Caco-2 (cell line): Measurements from ENCODE around the gene COLEC12. TPM values are rescaled to one million over a fixed set of nuclear protein-coding genes. Genes with fewer than 3 reads are reported as not detected.

ENCODE experiments used
- BruUV-seq: library from RNA; stranded (reverse); fragments of 400-500 nt; replicated peaks from 2 replicates; lab custom pipeline; 2021; lab: Mats Ljungman, UMichigan
- CTCF ChIA-PET: fragments of 300-600 bp; sonication (Branson Sonifier 250); formaldehyde crosslinking; loops from one replicate; lab custom pipeline; 2022; ENCODE audit warnings: antibody characterized with exemption; lab: Charles Lee
- POLR2A ChIA-PET: fragments of 300-600 bp; sonication (Branson Sonifier 250); formaldehyde crosslinking; loops from one replicate; lab custom pipeline; 2022; ENCODE audit warnings: antibody characterized with exemption; lab: Charles Lee
- DNase-seq, 2 experiments: peaks; one replicate each; pipeline versions ENCODE4 v3.0.0 to v3.0.0-alpha.2; 2020 to 2022
- H3K27me3 ChIP-seq: replicated peaks from 2 replicates; pipeline ENCODE4 v1.6.0; 2011; ENCODE audit warnings: low read length; ENCODE audit not compliant: control insufficient read depth, insufficient read depth
- H3K36me3 ChIP-seq: 2 replicates; pipeline ENCODE4 v1.5.1; 2011; ENCODE audit warnings: low read length; ENCODE audit not compliant: control insufficient read depth, insufficient read depth
- H3K4me1 ChIP-seq: fragments of 250-450 bp; sonication (Bioruptor Pico); 2 replicates; pipeline ENCODE4 v1.5.1; 2020; ENCODE audit warnings: mild to moderate bottlenecking
- H3K4me3 ChIP-seq: 2 replicates; pipeline ENCODE4 v1.5.1; 2011; ENCODE audit warnings: low read depth, mild to moderate bottlenecking, control low read depth, low read length
- H3K9me3 ChIP-seq: fragments of 250-450 bp; sonication (Bioruptor Pico); 2 replicates; pipeline ENCODE4 v1.5.1; 2020; ENCODE audit warnings: mild to moderate bottlenecking, moderate library complexity
- H3K27ac Mint-ChIP-seq: one replicate; pipeline ENCODE4 v1.8.0; 2022; ENCODE audit warnings: mixed read lengths; ENCODE audit not compliant: unreplicated experiment
- H3K27me3 Mint-ChIP-seq: one replicate; pipeline ENCODE4 v1.8.0; 2022; ENCODE audit warnings: mixed read lengths; ENCODE audit not compliant: insufficient read depth, unreplicated experiment
- H3K36me3 Mint-ChIP-seq: one replicate; pipeline ENCODE4 v1.8.0; 2022; ENCODE audit warnings: mild to moderate bottlenecking, mixed read lengths; ENCODE audit not compliant: insufficient read depth, unreplicated experiment
- H3K4me1 Mint-ChIP-seq: one replicate; pipeline ENCODE4 v1.8.0; 2022; ENCODE audit warnings: low read depth, mixed read lengths; ENCODE audit not compliant: unreplicated experiment
- H3K4me3 Mint-ChIP-seq: one replicate; pipeline ENCODE4 v1.8.0; 2022; ENCODE audit warnings: mild to moderate bottlenecking, moderate library complexity, mixed read lengths; ENCODE audit not compliant: unreplicated experiment
- H3K9me3 Mint-ChIP-seq: one replicate; pipeline ENCODE4 v1.8.0; 2022; ENCODE audit warnings: mixed read lengths; ENCODE audit not compliant: unreplicated experiment
- intact Hi-C: fragments of 100-400 bp; cut with micrococcal nuclease; formaldehyde crosslinking; loops from one replicate; pipeline ENCODE4 v1.10.0; 2022; ENCODE audit not compliant: unreplicated experiment
- total RNA-seq: library from RNA; stranded (reverse); gene quantifications from 2 replicates; pipeline ENCODE4 v1.2.3, GENCODE V29; 2022
- TF ChIP-seq, protein P1 (sequence below), 2 experiments: fragments of 200-600 bp in 1 of 2; IDR thresholded peaks; 1 replicate in 1 of 2; 2 replicates in 1 of 2; pipeline versions ENCODE4 v1.5.1 to v1.8.0; 2011 to 2022; ENCODE audit warnings: antibody characterized with exemption in 1 of 2, control low read depth in 1 of 2, inconsistent platforms in 1 of 2, low read depth in 1 of 2, low read length in 1 of 2, mild to moderate bottlenecking in 1 of 2, moderate library complexity in 1 of 2; ENCODE audit not compliant: insufficient read depth in 1 of 2, severe bottlenecking in 1 of 2, unreplicated experiment in 1 of 2

COLEC12 gene
- total RNA-seq, 1 experiment from 2014 or later, result 0.09 TPM

GRCh38 chr18:425106-425745 is 75.3 kb downstream of the COLEC12 start:
- no peaks in the 10 kb centered on the region for H3K9me3 Mint-ChIP-seq
- H3K27me3 Mint-ChIP-seq, result no peaks in the 10 kb centered on the region
- no peak for DNase-seq
- no peaks in the 10 kb centered on the region for H3K36me3 Mint-ChIP-seq
- BruUV-seq, result no TSS peak
- Histone ChIP-seq H3K36me3 (no peaks in the 10 kb centered on the region), H3K4me1 (peaks cover 10% of the 10 kb centered on the region), H3K9me3 (no peaks in the 10 kb centered on the region), H3K27me3 (no peaks in the 10 kb centered on the region), H3K4me3 (no peak overlapping the region)
- ChIA-PET CTCF (interaction anchor here (1.6 kb wide), 1 partner anchor 103 kb away, joined by 3 read pairs; no protein-coding TSS in a partner anchor), POLR2A (no interaction called here)
- no peak overlapping the region for H3K27ac Mint-ChIP-seq
- peaks cover 6% of the 10 kb centered on the region for H3K4me1 Mint-ChIP-seq
- TF ChIP-seq, protein P1, sequence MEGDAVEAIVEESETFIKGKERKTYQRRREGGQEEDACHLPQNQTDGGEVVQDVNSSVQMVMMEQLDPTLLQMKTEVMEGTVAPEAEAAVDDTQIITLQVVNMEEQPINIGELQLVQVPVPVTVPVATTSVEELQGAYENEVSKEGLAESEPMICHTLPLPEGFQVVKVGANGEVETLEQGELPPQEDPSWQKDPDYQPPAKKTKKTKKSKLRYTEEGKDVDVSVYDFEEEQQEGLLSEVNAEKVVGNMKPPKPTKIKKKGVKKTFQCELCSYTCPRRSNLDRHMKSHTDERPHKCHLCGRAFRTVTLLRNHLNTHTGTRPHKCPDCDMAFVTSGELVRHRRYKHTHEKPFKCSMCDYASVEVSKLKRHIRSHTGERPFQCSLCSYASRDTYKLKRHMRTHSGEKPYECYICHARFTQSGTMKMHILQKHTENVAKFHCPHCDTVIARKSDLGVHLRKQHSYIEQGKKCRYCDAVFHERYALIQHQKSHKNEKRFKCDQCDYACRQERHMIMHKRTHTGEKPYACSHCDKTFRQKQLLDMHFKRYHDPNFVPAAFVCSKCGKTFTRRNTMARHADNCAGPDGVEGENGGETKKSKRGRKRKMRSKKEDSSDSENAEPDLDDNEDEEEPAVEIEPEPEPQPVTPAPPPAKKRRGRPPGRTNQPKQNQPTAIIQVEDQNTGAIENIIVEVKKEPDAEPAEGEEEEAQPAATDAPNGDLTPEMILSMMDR (IDR thresholded peaks at IDR 0.05; ENCODE audit: insufficient read depth in 1 of 2, low read depth in 1 of 2, low read length in 1 of 2, severe bottlenecking in 1 of 2, unreplicated experiment in 1 of 2), result no peak
- H3K4me3 Mint-ChIP-seq, result no peak overlapping the region
- intact Hi-C loops, result no loop called here

GRCh38 chr18:424668-425067 is 75.8 kb downstream of the COLEC12 start:
- Histone ChIP-seq H3K27me3 (no peaks in the 10 kb centered on the region), H3K4me1 (peaks cover 10% of the 10 kb centered on the region), H3K36me3 (no peaks in the 10 kb centered on the region), H3K4me3 (no peak overlapping the region), H3K9me3 (no peaks in the 10 kb centered on the region)
- no peak overlapping the region for H3K27ac Mint-ChIP-seq
- no peaks in the 10 kb centered on the region for H3K27me3 Mint-ChIP-seq
- CTCF ChIA-PET, result interaction anchor here (1.6 kb wide), 1 partner anchor 102 kb away, joined by 3 read pairs; no protein-coding TSS in a partner anchor
- no peak overlapping the region for H3K4me3 Mint-ChIP-seq
- TF ChIP-seq, protein P1 (IDR thresholded peaks at IDR 0.05; ENCODE audit: insufficient read depth in 1 of 2, low read depth in 1 of 2, low read length in 1 of 2, severe bottlenecking in 1 of 2, unreplicated experiment in 1 of 2), result no peak
- H3K9me3 Mint-ChIP-seq, result no peaks in the 10 kb centered on the region
- POLR2A ChIA-PET, result no interaction called here
- no TSS peak for BruUV-seq
- DNase-seq, result no peak
- peaks cover 6% of the 10 kb centered on the region for H3K4me1 Mint-ChIP-seq
- intact Hi-C loops, result no loop called here
- H3K36me3 Mint-ChIP-seq, result no peaks in the 10 kb centered on the region

DNA sequence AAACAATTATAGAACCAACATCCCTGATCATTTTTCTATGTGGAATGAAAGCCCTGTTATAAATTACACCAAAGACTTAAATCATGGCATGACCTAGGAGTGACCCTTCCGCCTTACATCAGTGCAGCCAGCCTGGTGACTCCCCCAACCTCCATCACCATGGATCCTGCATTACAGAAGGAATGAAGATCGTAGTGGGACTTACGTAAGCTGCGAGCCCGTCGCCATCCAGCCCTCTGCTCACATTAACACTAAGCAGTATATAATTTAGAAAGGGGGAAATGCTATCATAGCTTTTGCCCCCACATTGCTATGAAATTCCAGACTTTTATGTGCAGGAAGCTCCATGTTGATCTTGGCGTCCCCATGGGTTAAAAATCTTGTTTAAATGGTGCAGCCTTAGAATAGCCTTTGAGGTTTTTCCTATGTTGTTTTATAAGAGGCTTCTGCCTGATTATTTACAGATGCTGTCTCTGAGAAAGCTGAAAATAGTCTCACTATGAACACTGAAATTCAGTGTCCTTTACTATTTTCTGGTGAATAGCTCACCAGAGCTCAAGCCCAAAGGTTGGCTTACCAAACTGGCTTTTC is 76.3 kb downstream of the COLEC12 start:
- CTCF ChIA-PET, result interaction anchor here (1.6 kb wide), 1 partner anchor 102 kb away, joined by 3 read pairs; no protein-coding TSS in a partner anchor
- no peak for DNase-seq
- no peak overlapping the region for H3K4me3 Mint-ChIP-seq
- H3K4me1 Mint-ChIP-seq, result peaks cover 6% of the 10 kb centered on the region
- Histone ChIP-seq H3K36me3 (no peaks in the 10 kb centered on the region), H3K4me3 (no peak overlapping the region), H3K27me3 (no peaks in the 10 kb centered on the region), H3K9me3 (no peaks in the 10 kb centered on the region), H3K4me1 (peaks cover 10% of the 10 kb centered on the region)
- POLR2A ChIA-PET, result no interaction called here
- H3K9me3 Mint-ChIP-seq, result no peaks in the 10 kb centered on the region
- no peaks in the 10 kb centered on the region for H3K27me3 Mint-ChIP-seq
- no peaks in the 10 kb centered on the region for H3K36me3 Mint-ChIP-seq
- no peak overlapping the region for H3K27ac Mint-ChIP-seq
- TF ChIP-seq, protein P1 (IDR thresholded peaks at IDR 0.05; ENCODE audit: insufficient read depth in 1 of 2, low read depth in 1 of 2, low read length in 1 of 2, severe bottlenecking in 1 of 2, unreplicated experiment in 1 of 2), result no peak
- BruUV-seq, result no TSS peak
- intact Hi-C loops, result no loop called here
